Stimulated activated CD8-positive, alpha-beta memory T cell treated with anti-CD3 and anti-CD28 coated beads, Interleukin-7, amount 100 ng/mL, for 1 hour (primary cell): ENCODE results near the gene PLCL2.

Experiments used
- DNase-seq, 2 donors: peaks; one replicate each; pipeline ENCODE4 v3.0.0-alpha.2; 2020; ENCODE audit warnings: low read depth in 2 of 2

The PLCL2 gene

GRCh38 chr3:16884748-16885592, at the start of gene PLCL2:
Gene PLCL2, plus strand, starts transcription at chr3:16884955. Its CDS starts 85 bp downstream, at chr3:16885040.
- peak; percentile 42 to 48 for DNase-seq

- DNase-seq = no peak
Measured at GRCh38 chr3:16836505-16837237, 48.1 kb upstream of the PLCL2 start.

- DNase-seq = no peak
Measured at GRCh38 chr3:16837602-16838001, 47.2 kb upstream of the PLCL2 start.

GRCh38 chr3:16838561-16838960, 46.2 kb upstream of the PLCL2 start:
- no peak for DNase-seq

GRCh38 chr3:16839271-16840100, 45.3 kb upstream of the PLCL2 start:
- DNase-seq = no peak

GRCh38 chr3:16840101-16840424, 44.7 kb upstream of the PLCL2 start:
- no peak for DNase-seq

- no peak for DNase-seq
Measured at GRCh38 chr3:16841041-16841753, 43.6 kb upstream of the PLCL2 start.

GRCh38 chr3:16841904-16842271, 42.9 kb upstream of the PLCL2 start:
- peak; percentile 23 to 29 for DNase-seq

GRCh38 chr3:16842272-16843270, 42.2 kb upstream of the PLCL2 start:
- peak; percentile 38 to 41 for DNase-seq

- no peak for DNase-seq
Measured at GRCh38 chr3:16844222-16844621, 40.5 kb upstream of the PLCL2 start.

- DNase-seq = no peak
Measured at GRCh38 chr3:16844791-16845190, 40.0 kb upstream of the PLCL2 start.

- no peak for DNase-seq
Measured at GRCh38 chr3:16846373-16847080, 38.2 kb upstream of the PLCL2 start.

- no peak for DNase-seq
Measured at GRCh38 chr3:16848007-16848406, 36.7 kb upstream of the PLCL2 start.

GRCh38 chr3:16849229-16849628, 35.5 kb upstream of the PLCL2 start:
- peak; percentile 25 to 49 for DNase-seq

- no peak for DNase-seq
Measured at GRCh38 chr3:16849795-16850194, 35.0 kb upstream of the PLCL2 start.

GRCh38 chr3:16855497-16855896, 29.3 kb upstream of the PLCL2 start:
- no peak for DNase-seq

GRCh38 chr3:16860234-16860633, 24.5 kb upstream of the PLCL2 start:
- no peak for DNase-seq

- no peak for DNase-seq
Measured at GRCh38 chr3:16861432-16861831, 23.3 kb upstream of the PLCL2 start.

GRCh38 chr3:16864610-16865313, 20.0 kb upstream of the PLCL2 start:
- no peak for DNase-seq
